ENCODE results near the gene TOMM34. TPM values are rescaled to one million over a fixed set of nuclear protein-coding genes. Genes with fewer than 3 reads are reported as not detected.

Gene TOMM34
- polyA plus RNA-seq, 1 experiment, result 31.8 TPM

GRCh38 chr20:44912189-44912588, 48.0 kb downstream of the TOMM34 start:
- H3K9me3 ChIP-seq (ENCODE audit: control insufficient read depth, insufficient read depth, low read length), result no peaks in the 10 kb centered on the region
- no peaks in the 10 kb centered on the region for H3K27me3 ChIP-seq (ENCODE audit: control insufficient read depth, insufficient read depth, low read length)
- no peak overlapping the region for H3K27ac ChIP-seq (ENCODE audit: low read depth, low read length)
- POLR2A ChIA-PET, result no interaction called here
- H3K4me3 ChIP-seq (ENCODE audit: low read depth, low read length), result no peak overlapping the region
- CTCF ChIA-PET, result no interaction called here
- no peak for TF ChIP-seq CTCF (IDR thresholded peaks at IDR 0.05; ENCODE audit: low read depth, low read length)
- DNase-seq (ENCODE audit: low read depth, low spot score), result no peak

- TF ChIP-seq CTCF (IDR thresholded peaks at IDR 0.05; ENCODE audit: low read depth, low read length), result peak; percentile 42
- H3K27ac ChIP-seq (ENCODE audit: low read depth, low read length), result no peak overlapping the region
- no peak for DNase-seq (ENCODE audit: low read depth, low spot score)
- no peak overlapping the region for H3K4me3 ChIP-seq (ENCODE audit: low read depth, low read length)
- CTCF ChIA-PET, result no interaction called here
- no peaks in the 10 kb centered on the region for H3K27me3 ChIP-seq (ENCODE audit: control insufficient read depth, insufficient read depth, low read length)
- POLR2A ChIA-PET, result interaction anchor here (0.7 kb wide), 1 partner anchor 10 kb away, joined by 3 read pairs; no protein-coding TSS in a partner anchor
- H3K9me3 ChIP-seq (ENCODE audit: control insufficient read depth, insufficient read depth, low read length), result no peaks in the 10 kb centered on the region
These were observed 48.8 kb downstream of the TOMM34 start for GRCh38 chr20:44911264-44911921.

- H3K4me3 ChIP-seq (ENCODE audit: low read depth, low read length), result peak overlapping the region; percentile 79
- no peak for DNase-seq (ENCODE audit: low read depth, low spot score)
- H3K9me3 ChIP-seq (ENCODE audit: control insufficient read depth, insufficient read depth, low read length), result no peaks in the 10 kb centered on the region
- no peaks in the 10 kb centered on the region for H3K27me3 ChIP-seq (ENCODE audit: control insufficient read depth, insufficient read depth, low read length)
- CTCF ChIA-PET, result no interaction called here
- no peak for TF ChIP-seq CTCF (IDR thresholded peaks at IDR 0.05; ENCODE audit: low read depth, low read length)
- no peak overlapping the region for H3K27ac ChIP-seq (ENCODE audit: low read depth, low read length)
- POLR2A ChIA-PET, result interaction anchor here (0.7 to 1.4 kb wide), 2 partner anchors 9 to 49 kb away, joined by 3 read pairs; partner anchors contain the start of gene TOMM34
These were observed 49.4 kb downstream of the TOMM34 start for GRCh38 chr20:44910690-44911262.

- Histone ChIP-seq H3K27me3 (ENCODE audit: control insufficient read depth, insufficient read depth, low read length) (no peaks in the 10 kb centered on the region), H3K9me3 (ENCODE audit: control insufficient read depth, insufficient read depth, low read length) (no peaks in the 10 kb centered on the region), H3K4me3 (ENCODE audit: low read depth, low read length) (peak within 1 kb of the TSS; percentile 79), H3K27ac (ENCODE audit: low read depth, low read length) (no peak within 1 kb of the TSS)
- POLR2A ChIA-PET, result interaction anchor here (0.6 to 1.4 kb wide), 4 partner anchors 8 to 435 kb away, joined by 3 read pairs; partner anchors contain the start of genes TOMM34 and TTPAL
- CTCF ChIA-PET, result interaction anchor here (0.6 to 2.3 kb wide), 2 partner anchors 22 to 102 kb away, joined by 4 to 7 read pairs; no protein-coding TSS in a partner anchor
- DNase-seq (ENCODE audit: low read depth, low spot score), result no peak
- TF ChIP-seq CTCF (IDR thresholded peaks at IDR 0.05; ENCODE audit: low read depth, low read length), result no peak
These were observed 50.1 kb downstream of the TOMM34 start, which contains the start of gene PABPC1L for GRCh38 chr20:44909872-44910689. PABPC1L (plus strand) TSS chr20:44910060; CDS start chr20:44910144, 84 bp downstream.

Data from AG04450 (cell line).